Esophagus squamous epithelium (tissue), 5 donors: ENCODE results near the gene LBHD2. TPM values are rescaled to one million over a fixed set of nuclear protein-coding genes. Genes with fewer than 3 reads are reported as not detected.

ENCODE experiments used
- DNase-seq: peaks from one replicate; lab custom pipeline; 2025; lab: John Stamatoyannopoulos, UW
- H3K27ac ChIP-seq, 4 donors: fragments of 200-600 bp; sonication (generic); one replicate each; pipeline ENCODE4 v1.5.1; 2016 to 2019; ENCODE audit warnings: mild to moderate bottlenecking in 1 of 4
- H3K27me3 ChIP-seq, 4 donors: fragments of 200-600 bp; sonication (generic); 1 replicate in 3 of 4; 2 replicates in 1 of 4; pipeline versions ENCODE4 v1.5.1 to v1.6.0; 2017 to 2021; ENCODE audit warnings: antibody characterized with exemption in 1 of 4
- H3K36me3 ChIP-seq, 3 donors: fragments of 200-600 bp; sonication (generic); one replicate each; pipeline ENCODE4 v1.5.1; 2016 to 2019
- H3K4me1 ChIP-seq, 3 donors: fragments of 200-600 bp; sonication (generic); one replicate each; pipeline ENCODE4 v1.5.1; 2017 to 2019
- H3K4me3 ChIP-seq, 4 donors: fragments of 200-600 bp; sonication (generic); 1 replicate in 3 of 4; 2 replicates in 1 of 4; pipeline ENCODE4 v1.5.1; 2016 to 2019; ENCODE audit warnings: mild to moderate bottlenecking in 2 of 4, moderate library complexity in 1 of 4
- H3K9me3 ChIP-seq, 3 donors: fragments of 200-600 bp; sonication (generic); one replicate each; pipeline ENCODE4 v1.5.1; 2016 to 2019
- CTCF ChIP-seq, 6 experiments: fragments of 450-650 bp in 4 of 6; fragments of 200-600 bp in 2 of 6; sonication (generic) in 2 of 6; IDR thresholded peaks; one replicate each; pipeline ENCODE4 v1.5.1; 2016 to 2019; ENCODE audit warnings: antibody characterized with exemption in 6 of 6, mild to moderate bottlenecking in 4 of 6, moderate library complexity in 4 of 6
- POLR2A ChIP-seq, 4 donors: fragments of 450-650 bp; IDR thresholded peaks; one replicate each; pipeline ENCODE4 v1.6.1; 2017; ENCODE audit warnings: antibody characterized with exemption in 4 of 4, mild to moderate bottlenecking in 4 of 4, moderate library complexity in 3 of 4
- WGBS, 2 donors: methylation state at CpG; one replicate each; pipeline ENCODE4 v1.1.5; 2018; 5-methylcytosine and 5-hydroxymethylcytosine counted together
- intact Hi-C: fragments of 100-400 bp; cut with DNase I; formaldehyde crosslinking; loops from one replicate; pipeline ENCODE4 v1.15.0; 2022
- total RNA-seq, 4 donors: library from RNA; depleted of rRNA; stranded (reverse); fragments of >200 nt; gene quantifications; one replicate each; pipeline ENCODE4 v1.1.0, GENCODE V29; 2016
- donor health status: DM: yes; HTN: yes; CAD: no.

The LBHD2 gene
- total RNA-seq, 4 donors from 2014 or later: 1.1 TPM; not detected in 3

DNA sequence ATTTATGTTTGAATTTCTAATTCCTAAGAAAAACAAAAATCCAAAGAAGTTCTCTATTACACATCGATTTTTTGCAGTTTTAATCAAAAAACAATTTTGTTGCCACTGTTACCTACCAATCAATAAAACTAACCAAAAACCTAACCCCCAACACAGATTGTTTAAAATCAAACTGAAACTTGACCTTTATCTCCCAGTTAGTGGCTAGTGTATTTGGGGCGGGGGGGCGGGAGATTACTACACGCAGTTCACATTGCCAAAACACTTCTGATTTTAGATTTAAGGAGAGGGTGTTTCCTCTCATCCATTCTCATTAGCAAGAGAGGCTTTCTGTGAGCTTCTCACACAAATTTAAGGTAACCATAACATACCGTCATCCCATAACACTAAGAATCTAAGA is 33.1 kb upstream of the LBHD2 start:
- Histone ChIP-seq H3K27me3 (no peaks in the 10 kb centered on the region), H3K9me3 (no peaks in the 10 kb centered on the region), H3K4me1 (peaks cover 12 to 71% (median 20%) of the 10 kb centered on the region in 3 donors), H3K27ac (no peak overlapping the region), H3K36me3 (peaks cover 0 to 7% (median 0%) of the 10 kb centered on the region in 3 donors), H3K4me3 (no peak overlapping the region)
- 78 to 85% methylated on average over 5 of the region's 5 CpGs for WGBS, 2 donors
- intact Hi-C loops: no loop called here
- TF ChIP-seq POLR2A (IDR thresholded peaks at IDR 0.05) (no peak), CTCF (IDR thresholded peaks at IDR 0.05) (no peak)
- DNase-seq: no peak

DNA sequence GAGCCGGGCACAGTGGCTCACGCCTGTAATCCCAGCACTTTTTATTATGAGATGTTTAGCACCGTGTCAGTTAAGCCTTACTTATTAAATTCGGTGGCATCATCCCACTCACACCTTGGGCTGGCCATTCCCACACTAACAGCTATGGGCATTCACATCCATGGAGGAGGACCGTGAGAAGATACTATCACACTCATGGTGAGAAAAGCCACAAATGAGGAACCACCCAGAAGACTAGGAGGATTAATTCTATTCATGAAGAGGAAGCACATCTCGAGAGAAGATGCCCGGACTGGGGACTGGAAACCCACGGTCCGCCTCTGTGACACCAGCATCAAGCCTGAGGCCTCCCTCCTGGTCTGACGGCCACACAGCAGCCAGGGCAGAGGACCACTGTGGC is 31.6 kb upstream of the LBHD2 start:
- H3K4me1 ChIP-seq: peaks cover 12 to 65% (median 17%) of the 10 kb centered on the region in 3 donors
- no peak for DNase-seq

GRCh38 chr14:103055695-103056094 is 28.3 kb upstream of the LBHD2 start:
- Histone ChIP-seq H3K27me3 (no peaks in the 10 kb centered on the region), H3K27ac (peak overlapping the region; percentile 93 to 99 (median 98)), H3K9me3 (no peaks in the 10 kb centered on the region), H3K4me1 (peaks cover 24 to 79% (median 34%) of the 10 kb centered on the region in 3 donors), H3K36me3 (no peaks in the 10 kb centered on the region), H3K4me3 (peak overlapping the region; percentile 69 to 86 (median 78))
- intact Hi-C loops: no loop called here
- WGBS, 2 donors: 48 to 66% methylated on average over 8 of the region's 8 CpGs
- no peak for TF ChIP-seq CTCF (IDR thresholded peaks at IDR 0.05)
- no peak for TF ChIP-seq POLR2A (IDR thresholded peaks at IDR 0.05)
- no peak for DNase-seq

More for the DNA sequence above, 31.6 kb upstream of the LBHD2 start:
- WGBS, 2 donors: 58 to 85% methylated on average over 9 to 10 of the region's 10 CpGs
- Histone ChIP-seq H3K27ac (no peak overlapping the region), H3K9me3 (no peaks in the 10 kb centered on the region), H3K27me3 (no peaks in the 10 kb centered on the region), H3K36me3 (peaks cover 0 to 6% (median 0%) of the 10 kb centered on the region in 3 donors), H3K4me3 (no peak overlapping the region)
- TF ChIP-seq CTCF (IDR thresholded peaks at IDR 0.05) (no peak), POLR2A (IDR thresholded peaks at IDR 0.05) (no peak)
- intact Hi-C loops: no loop called here

GRCh38 chr14:103056322-103057027 is 27.5 kb upstream of the LBHD2 start:
- H3K27me3 ChIP-seq: no peaks in the 10 kb centered on the region
- DNase-seq: no peak
- H3K4me1 ChIP-seq: peaks cover 24 to 72% (median 29%) of the 10 kb centered on the region in 3 donors
- intact Hi-C loops: no loop called here
- peak overlapping the region; percentile 93 to 99 (median 98) for H3K27ac ChIP-seq
- TF ChIP-seq CTCF (IDR thresholded peaks at IDR 0.05) (no peak), POLR2A (IDR thresholded peaks at IDR 0.05) (peak in 1 of 4 donors; percentile 12)
- WGBS, 2 donors: 3 to 7% methylated on average over 21 to 27 of the region's 50 CpGs
- no peaks in the 10 kb centered on the region for H3K9me3 ChIP-seq
- peak overlapping the region; percentile 69 to 86 (median 78) for H3K4me3 ChIP-seq
- H3K36me3 ChIP-seq: no peaks in the 10 kb centered on the region

DNA sequence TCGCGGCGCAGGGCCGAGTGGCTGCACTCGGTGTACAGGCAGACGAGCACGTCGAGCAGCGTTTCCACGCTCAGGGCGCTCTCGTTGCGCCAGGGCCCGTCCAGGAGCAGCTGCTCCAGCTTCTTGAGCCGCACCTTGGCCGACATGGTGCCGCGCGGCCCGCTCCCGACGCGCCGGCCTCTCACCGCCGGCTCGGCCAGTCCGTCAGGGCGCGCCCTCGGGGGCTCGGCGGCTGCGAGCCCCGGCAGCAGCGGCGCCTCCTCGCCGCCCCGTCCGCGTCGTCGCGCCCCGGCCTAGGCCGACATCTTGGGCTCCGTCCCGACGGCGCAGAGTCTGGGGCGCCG is 27.0 kb upstream of the LBHD2 start:
- 0% methylated on average over 3 of the region's 53 CpGs; no CpG with 5 or more reads in 1 of the 2 donors for WGBS, 2 donors
- Histone ChIP-seq H3K4me3 (peak overlapping the region; percentile 69 to 86 (median 78)), H3K4me1 (peaks cover 24 to 68% (median 26%) of the 10 kb centered on the region in 3 donors), H3K27ac (peak overlapping the region; percentile 93 to 99 (median 98)), H3K36me3 (no peaks in the 10 kb centered on the region), H3K27me3 (no peaks in the 10 kb centered on the region), H3K9me3 (no peaks in the 10 kb centered on the region)
- TF ChIP-seq CTCF (IDR thresholded peaks at IDR 0.05) (no peak), POLR2A (IDR thresholded peaks at IDR 0.05) (peak in 1 of 4 donors; percentile 38)
- no peak for DNase-seq
- intact Hi-C loops: no loop called here
